ENCODE data around the gene RTP2.

RTP2 gene

GRCh38 chr3:187739561-187740332 lies 37.4 kb upstream of the RTP2 start:
- Histone ChIP-seq H3K9me3 (no peaks in the 10 kb centered on the region), H3K36me3 (peaks cover 37% of the 10 kb centered on the region), H3K4me1 (ENCODE audit: control insufficient read depth in 1 of 2, insufficient read depth in 1 of 2, low read depth in 1 of 2, low read length in 1 of 2) (peaks cover 63 to 70% of the 10 kb centered on the region in 2 experiments), H3K27ac (peak overlapping the region; percentile 97), H3K27me3 (no peaks in the 10 kb centered on the region), H3K4me3 (ENCODE audit: low read depth in 1 of 2, low read length in 1 of 2) (peak overlapping the region; percentile 87 to 97)
- peak; percentile 97 for TF ChIP-seq CTCF (IDR thresholded peaks at IDR 0.05)

- peak overlapping the region; percentile 97 for H3K27ac ChIP-seq
- no peaks in the 10 kb centered on the region for H3K27me3 ChIP-seq
- TF ChIP-seq CTCF (IDR thresholded peaks at IDR 0.05), result no peak
- H3K36me3 ChIP-seq, result peaks cover 43% of the 10 kb centered on the region
- peak overlapping the region; percentile 87 to 97 for H3K4me3 ChIP-seq (ENCODE audit: low read depth in 1 of 2, low read length in 1 of 2)
- no peaks in the 10 kb centered on the region for H3K9me3 ChIP-seq
- H3K4me1 ChIP-seq (ENCODE audit: control insufficient read depth in 1 of 2, insufficient read depth in 1 of 2, low read depth in 1 of 2, low read length in 1 of 2), result peaks cover 63 to 70% of the 10 kb centered on the region in 2 experiments
These were observed 36.8 kb upstream of the RTP2 start for GRCh38 chr3:187739094-187739560.

- Histone ChIP-seq H3K27ac (peak overlapping the region; percentile 97), H3K36me3 (peaks cover 50% of the 10 kb centered on the region), H3K27me3 (no peaks in the 10 kb centered on the region), H3K4me3 (ENCODE audit: low read depth in 1 of 2, low read length in 1 of 2) (peak overlapping the region; percentile 87 to 97), H3K4me1 (ENCODE audit: control insufficient read depth in 1 of 2, insufficient read depth in 1 of 2, low read depth in 1 of 2, low read length in 1 of 2) (peaks cover 63 to 70% of the 10 kb centered on the region in 2 experiments), H3K9me3 (no peaks in the 10 kb centered on the region)
- peak; percentile 71 for TF ChIP-seq CTCF (IDR thresholded peaks at IDR 0.05)
These were observed 36.2 kb upstream of the RTP2 start for GRCh38 chr3:187738331-187739093.

GRCh38 chr3:187738071-187738330 lies 35.6 kb upstream of the RTP2 start:
- Histone ChIP-seq H3K4me3 (ENCODE audit: low read depth in 1 of 2, low read length in 1 of 2) (peak overlapping the region; percentile 87 to 97), H3K27me3 (no peaks in the 10 kb centered on the region), H3K36me3 (peaks cover 55% of the 10 kb centered on the region), H3K27ac (peak overlapping the region; percentile 97), H3K9me3 (no peaks in the 10 kb centered on the region), H3K4me1 (ENCODE audit: control insufficient read depth in 1 of 2, insufficient read depth in 1 of 2, low read depth in 1 of 2, low read length in 1 of 2) (peaks cover 63 to 70% of the 10 kb centered on the region in 2 experiments)
- no peak for TF ChIP-seq CTCF (IDR thresholded peaks at IDR 0.05)

- H3K4me3 ChIP-seq (ENCODE audit: low read depth in 1 of 2, low read length in 1 of 2), result peak overlapping the region; percentile 87 to 97
- peak; percentile 12 for TF ChIP-seq CTCF (IDR thresholded peaks at IDR 0.05)
- H3K36me3 ChIP-seq, result peaks cover 60% of the 10 kb centered on the region
- no peaks in the 10 kb centered on the region for H3K9me3 ChIP-seq
- H3K27ac ChIP-seq, result peak overlapping the region; percentile 97
- H3K4me1 ChIP-seq (ENCODE audit: control insufficient read depth in 1 of 2, insufficient read depth in 1 of 2, low read depth in 1 of 2, low read length in 1 of 2), result peaks cover 63 to 69% of the 10 kb centered on the region in 2 experiments
- H3K27me3 ChIP-seq, result no peaks in the 10 kb centered on the region
These were observed 35.2 kb upstream of the RTP2 start for GRCh38 chr3:187737368-187738070.
